KOPT-K1 (cell line): ENCODE results near the gene KIF19.

Experiments used
- H3K27ac ChIP-seq: fragments of 200-600 bp; sonication (generic); 2 replicates; pipeline ENCODE4 v1.5.1; 2016; ENCODE audit warnings: antibody characterized with exemption, mild to moderate bottlenecking, low read depth, low read length; ENCODE audit not compliant: poor library complexity, severe bottlenecking
- H3K36me3 ChIP-seq: fragments of 200-600 bp; sonication (generic); 2 replicates; pipeline ENCODE4 v1.5.1; 2017; ENCODE audit warnings: antibody characterized with exemption, mild to moderate bottlenecking, low read length, moderate library complexity; ENCODE audit not compliant: insufficient read depth
- H3K9me3 ChIP-seq: fragments of 200-600 bp; sonication (generic); 2 replicates; pipeline ENCODE4 v1.5.1; 2017; ENCODE audit warnings: antibody characterized with exemption, low read length, mild to moderate bottlenecking; ENCODE audit not compliant: insufficient read depth, poor library complexity, severe bottlenecking

The KIF19 gene

DNA sequence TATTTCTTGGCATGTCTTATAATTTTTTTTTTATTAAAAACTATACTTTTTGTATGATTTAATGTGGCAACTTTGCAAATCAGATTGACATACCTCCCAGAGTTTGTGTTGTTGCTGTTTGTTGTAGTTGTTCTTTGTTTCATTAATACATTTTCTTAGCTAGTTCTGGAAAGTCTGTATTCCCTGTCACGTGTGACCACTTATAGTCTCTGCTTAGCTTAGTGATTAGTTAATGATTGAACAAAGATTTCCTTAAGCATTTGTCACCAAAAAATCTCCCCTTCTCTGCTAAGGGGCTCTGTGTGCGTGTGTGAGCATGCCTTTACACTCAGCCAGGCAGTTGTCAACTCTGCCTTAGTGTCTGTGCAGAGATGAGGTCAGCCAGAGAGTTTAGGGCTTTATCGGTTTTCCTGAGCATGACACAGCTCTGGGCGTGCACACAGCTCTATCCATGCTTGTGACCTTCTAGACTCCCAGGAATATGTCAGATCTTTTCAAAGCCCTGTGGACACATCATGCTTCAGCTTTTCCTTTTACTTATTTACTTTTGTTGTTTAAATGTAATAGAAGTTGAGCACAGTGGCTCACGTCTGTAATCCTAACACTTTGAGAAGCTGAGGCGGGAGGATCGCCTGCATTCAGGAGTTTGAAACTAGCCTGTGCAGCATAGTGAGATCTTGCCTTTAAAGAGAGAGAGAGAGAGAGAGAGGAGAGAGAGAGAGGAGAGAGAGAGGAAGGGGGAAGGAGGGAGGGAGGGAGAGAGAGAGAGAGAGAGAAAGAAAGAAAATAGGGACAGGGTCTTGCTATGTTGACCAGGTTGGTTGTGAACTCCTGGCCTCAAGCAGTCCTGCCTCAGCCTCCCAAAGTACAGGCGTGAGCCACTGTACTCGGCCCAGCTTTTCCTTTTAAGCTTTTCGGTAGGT is 30.1 kb upstream of the KIF19 start:
- Histone ChIP-seq H3K36me3 (no peaks in the 10 kb centered on the region), H3K27ac (no peak overlapping the region), H3K9me3 (no peaks in the 10 kb centered on the region)

- H3K9me3 ChIP-seq, result no peaks in the 10 kb centered on the region
- no peaks in the 10 kb centered on the region for H3K36me3 ChIP-seq
Measured at GRCh38 chr17:74296548-74296936, 29.5 kb upstream of the KIF19 start.

GRCh38 chr17:74297941-74298340 is 28.1 kb upstream of the KIF19 start:
- no peak overlapping the region for H3K27ac ChIP-seq
- H3K36me3 ChIP-seq, result no peaks in the 10 kb centered on the region
- no peaks in the 10 kb centered on the region for H3K9me3 ChIP-seq

More at GRCh38 chr17:74296548-74296936, 29.5 kb upstream of the KIF19 start:
- H3K27ac ChIP-seq, result no peak overlapping the region

- H3K27ac ChIP-seq, result no peak overlapping the region
- H3K36me3 ChIP-seq, result no peaks in the 10 kb centered on the region
- no peaks in the 10 kb centered on the region for H3K9me3 ChIP-seq
Measured at GRCh38 chr17:74298778-74299177, 27.2 kb upstream of the KIF19 start.

GRCh38 chr17:74299226-74300009 is 26.6 kb upstream of the KIF19 start:
- Histone ChIP-seq H3K36me3 (no peaks in the 10 kb centered on the region), H3K9me3 (no peaks in the 10 kb centered on the region), H3K27ac (no peak overlapping the region)

DNA sequence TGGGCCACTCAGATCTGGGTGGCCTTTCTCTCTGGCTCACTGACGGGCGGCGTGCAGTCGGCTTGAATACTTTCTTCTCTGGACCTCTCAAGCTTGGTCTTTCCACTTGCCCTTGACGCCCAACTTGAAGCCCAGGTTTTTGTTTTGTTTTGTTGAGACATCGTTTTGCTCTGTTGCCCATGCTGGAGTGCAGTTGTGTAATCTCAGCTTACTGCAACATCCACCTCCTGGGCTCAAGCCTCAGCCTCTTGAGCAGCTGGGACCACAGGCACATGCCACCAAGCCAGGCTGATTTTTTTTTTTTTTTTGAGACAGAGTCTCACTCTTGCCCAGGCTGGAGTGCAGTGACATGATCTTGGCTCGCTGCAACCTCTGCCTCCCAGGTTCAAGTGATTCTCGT is 22.7 kb upstream of the KIF19 start:
- Histone ChIP-seq H3K9me3 (no peaks in the 10 kb centered on the region), H3K27ac (no peak overlapping the region), H3K36me3 (no peaks in the 10 kb centered on the region)

DNA sequence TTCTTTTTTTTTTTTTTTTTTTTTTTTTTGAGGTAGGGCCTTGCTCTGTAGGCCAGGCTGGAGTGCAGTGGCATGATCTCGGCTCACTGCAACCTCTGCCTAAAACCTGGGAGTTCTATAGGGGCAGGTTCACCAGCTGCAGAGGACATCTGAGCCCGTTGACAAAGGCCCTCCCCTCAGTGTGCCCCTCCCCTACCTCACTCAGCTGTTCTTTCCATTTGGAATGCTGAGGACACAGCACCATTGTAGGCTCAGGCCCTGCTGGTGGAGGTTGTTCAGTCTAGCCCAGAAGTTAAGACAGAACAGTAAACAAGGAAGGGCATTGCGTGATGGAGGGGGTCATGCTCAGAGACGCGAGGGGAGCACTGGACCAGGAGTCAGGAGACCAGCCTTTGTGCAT is 21.8 kb upstream of the KIF19 start:
- no peaks in the 10 kb centered on the region for H3K36me3 ChIP-seq
- H3K9me3 ChIP-seq, result no peaks in the 10 kb centered on the region
- no peak overlapping the region for H3K27ac ChIP-seq

DNA sequence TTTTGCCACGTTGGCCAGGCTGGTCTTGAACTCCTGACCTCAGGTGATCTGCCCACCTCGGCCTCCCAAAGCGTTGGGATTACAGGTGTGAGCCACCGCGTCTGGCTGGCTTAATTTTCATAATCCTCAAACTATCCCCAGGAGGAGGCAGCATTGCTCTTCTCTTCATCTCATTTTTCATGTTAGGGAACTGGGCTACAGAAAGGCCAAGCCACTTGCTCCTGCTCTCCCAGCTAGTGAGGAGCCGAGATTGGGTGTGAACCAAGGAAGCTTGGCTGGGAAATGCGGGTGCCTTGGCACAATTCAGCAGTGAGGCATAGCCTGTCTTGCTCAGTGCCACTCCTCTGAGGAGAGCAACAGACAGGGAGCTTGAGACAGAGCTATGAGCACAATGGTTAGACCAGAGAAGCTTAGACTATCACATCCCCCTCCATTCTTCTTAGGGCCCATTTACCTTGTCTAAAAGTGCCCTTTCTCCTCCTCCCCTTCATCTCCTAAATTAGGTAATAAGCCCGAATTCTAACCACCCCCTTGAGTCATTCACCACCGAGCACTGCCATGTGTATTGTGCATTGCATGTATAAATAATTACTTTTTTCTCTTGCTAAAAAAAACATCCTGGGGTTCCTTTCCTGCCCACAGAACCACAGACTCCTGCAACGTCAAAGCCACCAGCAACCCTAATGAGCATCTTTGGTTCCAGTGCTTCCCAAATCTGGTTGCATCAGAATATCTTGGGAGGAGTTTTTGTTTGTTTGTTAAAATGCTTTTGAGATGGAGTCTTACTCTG is 20.0 kb upstream of the KIF19 start:
- Histone ChIP-seq H3K9me3 (no peaks in the 10 kb centered on the region), H3K36me3 (no peaks in the 10 kb centered on the region), H3K27ac (no peak overlapping the region)

GRCh38 chr17:74307984-74308773 is 17.8 kb upstream of the KIF19 start:
- Histone ChIP-seq H3K9me3 (peaks cover 5% of the 10 kb centered on the region), H3K36me3 (no peaks in the 10 kb centered on the region), H3K27ac (no peak overlapping the region)

DNA sequence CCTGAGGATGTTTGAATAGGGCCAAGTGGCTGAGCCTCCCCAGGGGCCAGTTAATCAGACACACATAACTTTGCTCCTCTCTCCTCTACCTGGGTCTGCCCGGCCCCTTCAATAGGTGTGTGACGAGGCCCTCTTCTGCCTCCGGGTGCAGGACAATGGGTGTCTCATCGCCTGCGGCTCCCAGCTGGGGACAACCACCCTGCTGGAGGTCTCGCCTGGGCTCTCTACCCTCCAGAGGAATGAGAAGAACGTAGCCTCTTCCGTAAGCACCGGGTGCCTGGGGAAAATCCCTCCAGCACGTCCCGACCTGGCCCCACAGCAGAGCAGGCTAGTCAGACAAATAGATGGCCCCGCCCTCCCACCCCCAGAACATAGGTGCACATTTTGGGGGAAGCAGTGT is 16.1 kb upstream of the KIF19 start:
- peaks cover 5% of the 10 kb centered on the region for H3K9me3 ChIP-seq
- H3K36me3 ChIP-seq, result no peaks in the 10 kb centered on the region
- H3K27ac ChIP-seq, result no peak overlapping the region

- Histone ChIP-seq H3K9me3 (peaks cover 5% of the 10 kb centered on the region), H3K27ac (no peak overlapping the region), H3K36me3 (no peaks in the 10 kb centered on the region)
Measured at GRCh38 chr17:74314877-74315276, 11.1 kb upstream of the KIF19 start.

GRCh38 chr17:74316220-74316619 is 9.8 kb upstream of the KIF19 start:
- H3K36me3 ChIP-seq, result no peaks in the 10 kb centered on the region
- no peak overlapping the region for H3K27ac ChIP-seq
- peaks cover 5% of the 10 kb centered on the region for H3K9me3 ChIP-seq

DNA sequence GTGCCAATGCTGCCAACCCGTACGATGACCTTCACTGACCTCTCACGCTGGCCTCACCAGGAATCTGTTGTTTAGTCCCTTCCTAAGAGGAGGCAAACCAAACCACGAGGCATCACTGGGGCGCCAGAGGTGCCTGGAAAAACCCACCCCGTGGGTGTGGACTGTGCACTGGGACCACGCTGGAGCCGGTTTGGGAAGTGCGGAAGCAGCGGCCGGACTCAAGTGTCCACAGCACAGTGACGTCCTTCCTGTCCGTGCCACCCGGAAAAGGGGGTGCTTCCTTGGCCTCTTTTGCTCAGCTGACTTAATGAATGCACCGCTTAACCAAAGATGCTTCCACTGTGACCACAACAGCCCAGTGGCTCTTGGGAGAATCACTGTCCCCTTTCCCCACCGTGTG is 9.0 kb upstream of the KIF19 start:
- H3K27ac ChIP-seq, result no peak overlapping the region
- peaks cover 5% of the 10 kb centered on the region for H3K9me3 ChIP-seq
- H3K36me3 ChIP-seq, result no peaks in the 10 kb centered on the region

- Histone ChIP-seq H3K27ac (no peak overlapping the region), H3K36me3 (no peaks in the 10 kb centered on the region), H3K9me3 (no peaks in the 10 kb centered on the region)
Measured at GRCh38 chr17:74318391-74318790, 7.6 kb upstream of the KIF19 start.
